Lung (tissue), 12 donors: ENCODE data around the gene NPPB. TPM values are rescaled to one million over a fixed set of nuclear protein-coding genes. Genes with fewer than 3 reads are reported as not detected.

Source experiments
- ATAC-seq: fragments of 200-7000 bp; cut with Tn5 transposase; one replicate; pipeline ENCODE4 v1.9.1; 2020; ENCODE audit warnings: moderate number of reproducible peaks; ENCODE audit not compliant: insufficient read depth, low FRiP score
- DNase-seq, 3 donors: peaks; one replicate each; pipeline ENCODE4 v3.0.0-alpha.2; 2013 to 2017
- H3K27ac ChIP-seq, 2 donors: one replicate each; pipeline ENCODE4 v1.5.1; 2013; ENCODE audit warnings: mild to moderate bottlenecking in 2 of 2, moderate library complexity in 2 of 2, control low read depth in 1 of 2, inconsistent platforms in 1 of 2, low read depth in 1 of 2, low read length in 1 of 2
- H3K27me3 ChIP-seq, 3 donors: one replicate each; pipeline ENCODE4 v1.5.1; 2013; ENCODE audit warnings: low read length in 2 of 3; ENCODE audit not compliant: control insufficient read depth in 3 of 3, insufficient read depth in 3 of 3
- H3K36me3 ChIP-seq, 4 donors: one replicate each; pipeline ENCODE4 v1.5.1; 2013; ENCODE audit warnings: low read length in 4 of 4, mild to moderate bottlenecking in 1 of 4, moderate library complexity in 1 of 4; ENCODE audit not compliant: control insufficient read depth in 4 of 4, insufficient read depth in 4 of 4
- H3K4me1 ChIP-seq, 5 donors: one replicate each; pipeline ENCODE4 v1.5.1; 2013; ENCODE audit warnings: low read length in 5 of 5, mild to moderate bottlenecking in 2 of 5, moderate library complexity in 1 of 5; ENCODE audit not compliant: control insufficient read depth in 5 of 5, insufficient read depth in 5 of 5
- H3K4me3 ChIP-seq: one replicate; pipeline ENCODE4 v1.5.1; 2013; ENCODE audit warnings: mild to moderate bottlenecking, control low read depth, moderate library complexity
- H3K9ac ChIP-seq, 2 donors: one replicate each; pipeline ENCODE4 v1.5.1; 2013; ENCODE audit warnings: low read length in 2 of 2, control low read depth in 1 of 2; ENCODE audit not compliant: insufficient read depth in 1 of 2
- H3K9me3 ChIP-seq, 4 donors: one replicate each; pipeline ENCODE4 v1.5.1; 2013; ENCODE audit warnings: low read length in 3 of 4, mild to moderate bottlenecking in 1 of 4, moderate library complexity in 1 of 4; ENCODE audit not compliant: control insufficient read depth in 4 of 4, insufficient read depth in 3 of 4
- WGBS, 2 donors: extraction: QIAGEN DNeasy Blood & Tissue Kit; methylation state at CpG; one replicate each; pipeline ENCODE4 v1.1.7; 2013; 5-methylcytosine and 5-hydroxymethylcytosine counted together
- polyA plus RNA-seq, 2 donors: library from polyadenylated mRNA; stranded (reverse); fragments of 200-250 nt; gene quantifications; one replicate each; pipeline ENCODE4 v1.2.1, GENCODE V29; 2013
- total RNA-seq, 2 donors: library from RNA; depleted of rRNA in 1 of 2; stranded (reverse); fragments of >200 nt in 1 of 2; gene quantifications; one replicate each; pipeline ENCODE4 v1.2.1, GENCODE V29; 2014 to 2021
- TF ChIP-seq, protein P1 (sequence below): IDR thresholded peaks from 2 replicates; pipeline ENCODE4 v1.5.1; 2012; ENCODE audit warnings: mild to moderate bottlenecking; ENCODE audit errors: control extremely low read depth, extremely low read depth
- donor health status: control.
- donor health status: control.
- donor health status: Bipolar disorder and iron deficiency.
- donor health status: healthy.
- donor health status: DM: yes; HTN: yes; CAD: no.

NPPB gene
- total and polyA plus RNA-seq, 4 donors: 0.45 to 3.6 (median 1.1) TPM; not detected in 1

DNA sequence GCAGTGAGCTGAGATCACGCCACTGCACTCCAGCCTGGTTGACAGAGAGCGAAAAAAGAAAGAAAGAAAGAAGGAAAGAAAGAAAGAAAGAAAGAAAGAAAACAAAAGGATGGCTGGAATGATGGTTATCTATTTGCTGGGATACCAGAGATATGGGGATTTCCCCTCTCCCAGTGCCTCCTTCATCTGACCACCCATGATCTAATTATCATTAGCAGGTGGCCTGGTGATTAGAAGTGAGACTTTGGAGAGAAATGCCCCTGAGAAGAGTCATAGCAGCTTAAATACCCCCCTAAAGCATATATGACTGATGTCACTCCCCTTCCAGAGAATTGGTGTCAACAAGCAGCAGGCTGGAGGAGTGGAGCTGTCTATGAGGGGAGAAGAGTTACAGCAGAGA, 1.3 kb upstream of the NPPB start:
- TF ChIP-seq, protein P1, sequence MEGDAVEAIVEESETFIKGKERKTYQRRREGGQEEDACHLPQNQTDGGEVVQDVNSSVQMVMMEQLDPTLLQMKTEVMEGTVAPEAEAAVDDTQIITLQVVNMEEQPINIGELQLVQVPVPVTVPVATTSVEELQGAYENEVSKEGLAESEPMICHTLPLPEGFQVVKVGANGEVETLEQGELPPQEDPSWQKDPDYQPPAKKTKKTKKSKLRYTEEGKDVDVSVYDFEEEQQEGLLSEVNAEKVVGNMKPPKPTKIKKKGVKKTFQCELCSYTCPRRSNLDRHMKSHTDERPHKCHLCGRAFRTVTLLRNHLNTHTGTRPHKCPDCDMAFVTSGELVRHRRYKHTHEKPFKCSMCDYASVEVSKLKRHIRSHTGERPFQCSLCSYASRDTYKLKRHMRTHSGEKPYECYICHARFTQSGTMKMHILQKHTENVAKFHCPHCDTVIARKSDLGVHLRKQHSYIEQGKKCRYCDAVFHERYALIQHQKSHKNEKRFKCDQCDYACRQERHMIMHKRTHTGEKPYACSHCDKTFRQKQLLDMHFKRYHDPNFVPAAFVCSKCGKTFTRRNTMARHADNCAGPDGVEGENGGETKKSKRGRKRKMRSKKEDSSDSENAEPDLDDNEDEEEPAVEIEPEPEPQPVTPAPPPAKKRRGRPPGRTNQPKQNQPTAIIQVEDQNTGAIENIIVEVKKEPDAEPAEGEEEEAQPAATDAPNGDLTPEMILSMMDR: no peak

DNA sequence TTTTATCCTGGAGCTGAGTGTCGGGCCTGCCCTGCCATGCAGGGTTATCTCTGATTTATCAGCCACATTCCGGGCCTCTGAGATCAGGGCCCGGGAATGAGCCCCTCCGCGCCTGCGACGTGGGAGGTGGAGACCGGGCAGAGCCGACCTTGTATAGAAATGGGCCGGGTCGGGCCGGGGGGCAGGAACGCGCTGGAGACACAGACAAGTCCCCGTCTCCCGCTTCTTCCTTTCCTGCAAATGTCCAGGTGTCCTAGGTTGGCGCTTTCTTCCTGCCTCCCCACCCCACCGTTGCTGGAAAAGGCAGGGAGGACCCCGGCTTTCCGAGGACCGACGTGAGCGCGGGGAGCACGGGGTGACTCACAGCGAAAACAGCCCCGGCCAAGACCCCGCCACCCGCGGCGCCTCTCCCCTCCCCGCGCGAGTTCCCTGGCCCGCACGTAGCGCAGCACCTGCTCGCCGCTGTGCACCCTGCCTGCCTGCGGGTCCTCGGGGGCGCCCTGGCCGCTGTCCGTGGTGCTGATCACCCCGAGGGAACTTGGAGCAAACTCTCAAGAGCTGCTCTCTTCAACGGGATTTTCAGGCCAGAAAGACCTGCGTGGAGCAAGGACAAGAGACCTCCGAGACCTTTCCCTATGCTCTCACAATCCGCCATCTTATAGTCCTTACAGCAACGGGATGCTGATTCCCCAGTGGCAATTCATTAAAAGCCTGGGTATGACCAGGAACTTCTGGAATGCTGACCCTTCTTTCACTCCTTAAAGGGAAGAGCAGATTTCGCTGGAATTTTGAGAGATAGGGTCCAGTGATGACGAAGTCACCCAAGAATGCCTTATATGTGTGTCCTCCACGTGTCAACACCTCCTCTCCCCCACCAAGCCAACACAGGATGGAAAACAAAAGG, 475 bp upstream of the NPPB start:
- DNase-seq (peak; percentile 78 to 83 (median 82)), ATAC-seq (no peak)
- TF ChIP-seq, protein P1: no peak
- no peak overlapping the region for H3K27ac ChIP-seq
- no peak overlapping the region for H3K4me3 ChIP-seq
- H3K4me1 ChIP-seq: no peaks in the 10 kb centered on the region
- H3K9ac ChIP-seq: no peak overlapping the region
- H3K36me3 ChIP-seq: no peaks in the 10 kb centered on the region
- H3K27me3 ChIP-seq: peaks cover 7 to 25% (median 11%) of the 10 kb centered on the region in 3 donors
- H3K9me3 ChIP-seq: peaks cover 0 to 5% (median 0%) of the 10 kb centered on the region in 4 donors
- 5 to 7% methylated on average over 53 of the region's 53 CpGs for WGBS, 2 donors

More for the DNA sequence above, 1.3 kb upstream of the NPPB start:
- ATAC-seq: no peak
- no peak overlapping the region for H3K4me3 ChIP-seq
- H3K36me3 ChIP-seq: no peaks in the 10 kb centered on the region
- peaks cover 0 to 5% (median 0%) of the 10 kb centered on the region in 4 donors for H3K9me3 ChIP-seq
- no peak overlapping the region for H3K27ac ChIP-seq
- no peak overlapping the region for H3K9ac ChIP-seq
- H3K27me3 ChIP-seq: peaks cover 7 to 21% (median 11%) of the 10 kb centered on the region in 3 donors
- DNase-seq: no peak
- 57 to 73% methylated on average over 2 of the region's 2 CpGs for WGBS, 2 donors
- H3K4me1 ChIP-seq: no peaks in the 10 kb centered on the region

DNA sequence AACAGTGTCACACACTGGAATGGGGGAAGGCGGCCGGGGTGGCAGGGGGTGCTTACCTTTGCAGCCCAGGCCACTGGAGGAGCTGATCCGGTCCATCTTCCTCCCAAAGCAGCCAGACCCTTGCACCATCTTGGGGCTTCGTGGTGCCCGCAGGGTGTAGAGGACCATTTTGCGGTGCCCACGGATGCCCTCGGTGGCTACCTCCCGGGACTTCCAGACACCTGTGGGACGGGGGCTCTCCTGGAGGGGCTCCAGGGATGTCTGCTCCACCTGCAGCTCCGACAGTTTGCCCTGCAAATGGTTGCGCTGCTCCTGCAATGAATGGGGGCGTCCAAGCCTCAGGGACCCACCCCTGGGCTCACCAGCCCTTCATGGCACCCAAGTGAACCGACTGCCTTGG, 587 bp downstream of the NPPB start:
- peaks cover 0 to 5% (median 0%) of the 10 kb centered on the region in 4 donors for H3K9me3 ChIP-seq
- H3K27me3 ChIP-seq: peaks cover 7 to 25% (median 11%) of the 10 kb centered on the region in 3 donors
- no peak overlapping the region for H3K9ac ChIP-seq
- peak overlapping the region in 1 of 2 donors; percentile 54 for H3K27ac ChIP-seq
- DNase-seq: no peak
- no peaks in the 10 kb centered on the region for H3K4me1 ChIP-seq
- no peaks in the 10 kb centered on the region for H3K36me3 ChIP-seq
- H3K4me3 ChIP-seq: no peak overlapping the region
- TF ChIP-seq, protein P1: no peak
- no peak for ATAC-seq
- WGBS, 2 donors: 82 to 83% methylated on average over 14 of the region's 14 CpGs
